ENCODE measurements around the gene ARMC9.

DNA sequence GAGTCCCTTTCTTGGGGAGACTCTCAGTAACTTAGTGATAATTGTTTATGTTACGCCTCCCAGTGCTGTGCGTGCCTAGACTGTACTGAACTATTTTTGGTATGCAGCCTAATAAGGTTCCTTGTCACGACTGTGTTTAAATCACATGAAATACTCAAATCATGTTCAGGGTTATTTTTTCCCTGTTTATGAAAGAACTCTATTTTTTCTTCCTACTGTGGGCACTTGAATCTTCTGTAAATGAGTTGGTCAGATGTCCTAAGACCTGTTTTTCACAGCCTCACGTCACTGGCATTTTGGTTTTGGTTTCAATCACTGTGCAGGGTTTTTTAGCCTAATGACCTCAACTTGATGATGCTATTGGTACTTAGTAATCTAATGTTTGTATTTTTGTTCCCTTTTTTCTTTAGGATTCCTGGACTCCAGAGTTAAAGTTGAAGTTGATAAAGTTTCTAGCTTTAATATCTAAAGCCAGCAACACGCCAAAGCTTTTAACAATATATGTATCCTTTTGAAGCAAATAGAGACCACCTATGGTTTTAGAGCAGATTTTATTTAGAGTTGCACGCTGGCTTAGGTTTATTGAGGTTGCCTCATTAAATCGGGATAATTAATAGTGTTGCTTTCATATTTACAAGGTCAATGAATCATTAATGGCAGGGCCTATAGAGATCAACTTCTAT is 24.0 kb downstream of the ARMC9 start:
- TF ChIP-seq POLR2A (IDR thresholded peaks at IDR 0.05) (no peak), CTCF (IDR thresholded peaks at IDR 0.05) (no peak)

Data from suprapubic skin (tissue), 3 donors.